Naive B cell (primary cell): ENCODE data around the gene PHAF1. TPM values are rescaled to one million over a fixed set of nuclear protein-coding genes. Genes with fewer than 3 reads are reported as not detected.
A peak's percentile ranks its signal among the peaks of the same experiment; 100 is the strongest.

Experiments used
- ATAC-seq, 2 donors: fragments of 150-1000 bp; cut with Tn5 transposase; 2 replicates each; pipeline ENCODE4 v1.10.0; 2021; ENCODE audit warnings: low read depth in 2 of 2, mild to moderate bottlenecking in 2 of 2, moderate library complexity in 2 of 2
- DNase-seq: peaks from one replicate; pipeline ENCODE4 v3.0.0; 2022
- H3K27ac Mint-ChIP-seq, 6 donors: one replicate each; pipeline ENCODE4 v1.8.0; 2020 to 2022; ENCODE audit warnings: mild to moderate bottlenecking in 6 of 6, mixed read lengths in 6 of 6, moderate library complexity in 5 of 6, inconsistent platforms in 2 of 6
- H3K27me3 Mint-ChIP-seq, 3 donors: one replicate each; pipeline ENCODE4 v1.8.0; 2021 to 2022; ENCODE audit warnings: mixed read lengths in 3 of 3, mild to moderate bottlenecking in 1 of 3
- H3K36me3 Mint-ChIP-seq, 2 donors: one replicate each; pipeline ENCODE4 v1.8.0; 2020 to 2022; ENCODE audit warnings: mixed read lengths in 2 of 2, inconsistent platforms in 1 of 2, mild to moderate bottlenecking in 1 of 2
- H3K4me1 Mint-ChIP-seq, 3 donors: one replicate each; pipeline ENCODE4 v1.8.0; 2020 to 2022; ENCODE audit warnings: mixed read lengths in 3 of 3, inconsistent platforms in 1 of 3, mild to moderate bottlenecking in 1 of 3, moderate library complexity in 1 of 3
- H3K4me3 Mint-ChIP-seq, 8 donors: one replicate each; pipeline ENCODE4 v1.8.0; 2020 to 2022; ENCODE audit warnings: mild to moderate bottlenecking in 8 of 8, mixed read lengths in 8 of 8, moderate library complexity in 8 of 8, inconsistent platforms in 2 of 8
- H3K9me3 Mint-ChIP-seq, 7 donors: one replicate each; pipeline ENCODE4 v1.8.0; 2020 to 2022; ENCODE audit warnings: mixed read lengths in 7 of 7, mild to moderate bottlenecking in 5 of 7, inconsistent platforms in 2 of 7, moderate library complexity in 1 of 7
- polyA plus RNA-seq, 6 donors: library from polyadenylated mRNA; unstranded; fragments of 300-500 nt; fragmentation: Illumina TruSeq; gene quantifications; one replicate each; pipeline ENCODE4 v1.2.3, GENCODE V29; 2021; ENCODE audit warnings: low read depth in 6 of 6

Gene PHAF1
- polyA plus RNA-seq, 6 donors from 2014 or later: 8.8 to 13.2 (median 10.0) TPM; not detected in 1

DNA sequence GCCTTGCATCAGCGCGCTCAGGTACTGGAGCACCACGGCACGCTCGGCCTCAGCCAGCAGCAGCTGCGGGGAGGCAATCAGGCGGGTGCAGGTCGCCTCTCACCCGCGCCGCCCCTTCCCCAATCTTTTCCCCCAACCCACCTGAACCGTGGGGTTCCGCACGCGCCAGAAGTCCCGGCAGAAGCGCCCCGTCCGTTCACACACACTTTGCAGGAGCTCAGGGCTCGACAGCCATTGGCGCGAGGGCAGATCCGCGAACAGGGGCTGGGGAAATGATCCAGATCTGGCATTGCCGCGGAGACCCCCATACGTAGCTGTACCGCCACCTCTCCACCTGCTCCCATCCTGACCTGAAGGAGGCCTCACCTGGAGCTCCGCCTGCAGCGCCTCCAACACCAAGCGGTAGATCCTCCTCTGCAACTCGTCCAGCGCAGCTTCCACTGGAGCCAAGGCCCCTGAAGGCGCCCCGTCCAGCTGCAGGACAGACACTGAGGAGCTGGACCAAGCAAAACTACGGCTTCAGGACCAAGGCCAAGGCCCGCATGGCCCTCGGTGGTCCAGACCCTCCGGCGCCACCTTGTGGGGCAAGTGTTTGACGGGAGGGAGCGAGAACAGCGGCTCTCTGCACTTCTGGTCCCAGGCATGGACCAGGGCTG is 75.4 kb downstream of the PHAF1 start:
- H3K4me3 Mint-ChIP-seq: peak overlapping the region in 6 of 8 donors; percentile 89 to 98 (median 90)
- no peaks in the 10 kb centered on the region for H3K9me3 Mint-ChIP-seq
- H3K27me3 Mint-ChIP-seq: peaks cover 0 to 7% (median 5%) of the 10 kb centered on the region in 3 donors
- peak overlapping the region in 4 of 6 donors; percentile 57 to 96 (median 89) for H3K27ac Mint-ChIP-seq
- peak; percentile 21 to 26 for ATAC-seq
- H3K4me1 Mint-ChIP-seq: peaks cover 7 to 10% (median 9%) of the 10 kb centered on the region in 3 donors
- DNase-seq: peak; percentile 80
- no peaks in the 10 kb centered on the region for H3K36me3 Mint-ChIP-seq

GRCh38 chr16:67185651-67186134 is 76.0 kb downstream of the PHAF1 start:
- Mint-ChIP-seq H3K9me3 (no peaks in the 10 kb centered on the region), H3K36me3 (no peaks in the 10 kb centered on the region), H3K27ac (peak overlapping the region in 3 of 6 donors; percentile 83 to 96 (median 95)), H3K4me1 (peaks cover 7 to 10% (median 9%) of the 10 kb centered on the region in 3 donors), H3K4me3 (peak overlapping the region in 5 of 8 donors; percentile 89 to 98 (median 91)), H3K27me3 (peaks cover 0 to 7% (median 5%) of the 10 kb centered on the region in 3 donors)
- ATAC-seq: no peak
- no peak for DNase-seq

DNA sequence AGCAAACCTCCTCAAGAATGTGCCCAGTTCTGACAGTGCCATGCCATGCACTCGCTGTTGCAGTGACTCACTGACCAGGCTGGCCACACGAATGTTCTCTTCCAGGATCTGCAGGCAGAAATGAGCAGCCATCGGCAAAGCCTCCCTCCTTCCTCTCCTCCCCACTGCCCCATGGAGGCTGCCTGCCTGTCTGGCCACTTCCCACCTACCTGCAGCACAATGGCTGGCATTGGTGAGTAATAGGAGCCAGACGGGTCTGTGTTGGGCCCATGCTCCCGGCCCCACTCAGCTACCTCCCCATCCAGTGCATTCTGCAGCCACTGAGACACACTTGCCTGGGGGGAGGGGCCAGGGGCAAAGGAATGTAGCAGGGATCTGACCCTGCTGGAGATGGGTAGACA is 76.8 kb downstream of the PHAF1 start:
- Mint-ChIP-seq H3K4me1 (peaks cover 11 to 15% (median 14%) of the 10 kb centered on the region in 3 donors), H3K9me3 (no peaks in the 10 kb centered on the region), H3K36me3 (no peaks in the 10 kb centered on the region), H3K27me3 (peaks cover 0 to 7% (median 5%) of the 10 kb centered on the region in 3 donors), H3K4me3 (peak overlapping the region in 1 of 8 donors; percentile 40), H3K27ac (no peak overlapping the region)
- DNase-seq: no peak
- ATAC-seq: no peak

DNA sequence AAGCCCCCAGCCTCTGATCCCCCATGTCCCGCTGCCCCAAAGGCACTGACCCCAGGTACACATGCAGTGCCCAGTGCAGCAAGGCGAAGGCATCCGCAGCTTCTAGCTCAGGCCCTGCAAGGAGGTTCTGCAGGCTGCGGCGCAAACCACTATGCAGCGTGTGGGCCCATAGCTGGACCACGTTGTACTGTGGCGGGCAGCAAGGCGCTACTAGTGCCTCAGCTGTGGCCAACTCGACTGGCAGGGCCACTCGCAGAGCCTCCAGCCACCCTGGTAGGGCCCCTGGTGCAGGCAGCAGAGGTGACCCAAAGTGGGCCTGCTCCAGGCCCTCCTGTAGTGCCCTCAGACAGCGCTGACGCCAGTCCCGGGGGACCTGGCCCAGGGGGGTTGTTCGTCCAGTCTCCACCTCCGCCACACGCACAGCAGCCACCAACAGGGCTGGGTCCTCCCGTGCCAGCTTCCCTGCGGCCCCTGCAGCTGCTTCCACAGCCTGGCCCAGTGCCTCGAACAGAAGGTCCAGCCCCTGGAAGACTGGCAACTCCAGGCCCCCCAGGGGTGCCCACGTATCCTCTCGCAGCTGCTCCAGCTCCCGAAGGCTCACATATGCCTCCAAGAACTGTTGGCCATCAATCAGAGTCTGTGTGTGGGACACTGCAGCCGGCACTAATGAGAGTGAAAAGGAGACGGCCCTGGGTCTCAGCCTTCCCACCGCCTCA is 77.6 kb downstream of the PHAF1 start:
- DNase-seq: no peak
- ATAC-seq: no peak
- Mint-ChIP-seq H3K36me3 (no peaks in the 10 kb centered on the region), H3K27me3 (peaks cover 0 to 10% (median 7%) of the 10 kb centered on the region in 3 donors), H3K4me1 (peaks cover 16 to 19% (median 18%) of the 10 kb centered on the region in 3 donors), H3K27ac (no peak overlapping the region), H3K4me3 (peak overlapping the region in 1 of 8 donors; percentile 21), H3K9me3 (no peaks in the 10 kb centered on the region)

- ATAC-seq: no peak
- H3K27ac Mint-ChIP-seq: no peak overlapping the region
- H3K36me3 Mint-ChIP-seq: no peaks in the 10 kb centered on the region
- peaks cover 0 to 10% (median 7%) of the 10 kb centered on the region in 3 donors for H3K27me3 Mint-ChIP-seq
- peaks cover 16 to 29% (median 28%) of the 10 kb centered on the region in 3 donors for H3K4me1 Mint-ChIP-seq
- peak overlapping the region in 1 of 8 donors; percentile 29 for H3K4me3 Mint-ChIP-seq
- DNase-seq: no peak
- H3K9me3 Mint-ChIP-seq: no peaks in the 10 kb centered on the region
Measured at GRCh38 chr16:67188323-67188722, 78.6 kb downstream of the PHAF1 start.

- Mint-ChIP-seq H3K27me3 (peaks cover 0 to 10% (median 7%) of the 10 kb centered on the region in 3 donors), H3K4me3 (no peak overlapping the region), H3K9me3 (no peaks in the 10 kb centered on the region), H3K4me1 (peaks cover 19 to 34% (median 33%) of the 10 kb centered on the region in 3 donors), H3K27ac (no peak overlapping the region), H3K36me3 (no peaks in the 10 kb centered on the region)
- DNase-seq (no peak), ATAC-seq (no peak)
Measured at GRCh38 chr16:67188798-67189197, 79.1 kb downstream of the PHAF1 start.

GRCh38 chr16:67190041-67190440 is 80.3 kb downstream of the PHAF1 start, which contains the start of gene EXOC3L1:
TSS of gene EXOC3L1 (minus strand) at chr16:67190136. CDS start at chr16:67189676, 460 bp downstream.
- Mint-ChIP-seq H3K9me3 (no peaks in the 10 kb centered on the region), H3K4me1 (peaks cover 23 to 42% (median 35%) of the 10 kb centered on the region in 3 donors), H3K4me3 (peak within 1 kb of the TSS in 5 of 8 donors; percentile 15 to 94 (median 59)), H3K27ac (no peak within 1 kb of the TSS), H3K36me3 (no peaks in the 10 kb centered on the region), H3K27me3 (peaks cover 0 to 10% (median 7%) of the 10 kb centered on the region in 3 donors)
- DNase-seq: no peak
- no peak for ATAC-seq

GRCh38 chr16:67190448-67191399 is 81.0 kb downstream of the PHAF1 start:
- H3K27ac Mint-ChIP-seq: peak overlapping the region in 1 of 6 donors; percentile 84
- peaks cover 0 to under 1% of the 10 kb centered on the region in 2 donors for H3K36me3 Mint-ChIP-seq
- ATAC-seq (no peak), DNase-seq (no peak)
- H3K4me3 Mint-ChIP-seq: peak overlapping the region in 4 of 8 donors; percentile 15 to 94 (median 86)
- peaks cover 17 to 35% (median 32%) of the 10 kb centered on the region in 3 donors for H3K4me1 Mint-ChIP-seq
- H3K27me3 Mint-ChIP-seq: peaks cover 0 to 4% (median under 1%) of the 10 kb centered on the region in 3 donors
- H3K9me3 Mint-ChIP-seq: no peaks in the 10 kb centered on the region

GRCh38 chr16:67191411-67191994 is 81.8 kb downstream of the PHAF1 start:
- peaks cover 0 to 4% (median 0%) of the 10 kb centered on the region in 3 donors for H3K27me3 Mint-ChIP-seq
- H3K4me1 Mint-ChIP-seq: peaks cover 23 to 39% (median 39%) of the 10 kb centered on the region in 3 donors
- ATAC-seq: peak in 1 of 2 donors; percentile 1
- H3K9me3 Mint-ChIP-seq: no peaks in the 10 kb centered on the region
- H3K4me3 Mint-ChIP-seq: peak overlapping the region; percentile 80 to 95 (median 92)
- DNase-seq: no peak
- H3K36me3 Mint-ChIP-seq: peaks cover 2 to 8% of the 10 kb centered on the region in 2 donors
- H3K27ac Mint-ChIP-seq: peak overlapping the region; percentile 56 to 97 (median 86)

DNA sequence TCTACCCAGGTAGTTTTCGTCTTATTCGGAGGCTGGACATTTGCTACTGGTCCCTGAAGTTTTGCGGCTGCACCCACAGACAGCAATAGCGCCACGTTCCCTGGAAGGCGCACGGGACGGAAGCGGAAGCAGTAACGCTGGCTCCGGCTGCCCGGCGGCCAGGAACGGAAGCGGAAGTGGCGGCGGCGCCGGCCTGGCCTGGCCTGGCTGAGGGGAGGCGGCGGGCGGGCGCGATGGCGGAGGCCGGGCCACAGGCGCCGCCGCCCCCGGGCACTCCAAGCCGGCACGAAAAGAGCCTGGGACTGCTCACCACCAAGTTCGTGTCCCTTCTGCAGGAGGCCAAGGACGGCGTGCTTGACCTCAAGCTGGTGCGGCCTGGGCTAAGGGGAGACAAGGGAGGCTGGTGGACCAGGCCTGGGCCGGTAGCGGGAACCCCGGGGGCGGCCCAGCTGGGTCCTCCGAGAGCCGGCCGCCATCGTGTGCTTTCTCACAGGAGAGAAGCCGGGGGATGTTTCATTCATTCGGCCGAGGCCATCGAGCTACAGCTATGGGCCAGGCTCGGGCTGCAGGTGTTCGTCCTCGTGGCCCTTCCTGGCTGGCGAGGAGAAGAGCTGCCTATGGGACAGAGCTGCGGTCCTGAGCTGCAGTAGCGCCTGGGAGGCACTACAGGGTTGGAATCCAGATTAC is 82.4 kb downstream of the PHAF1 start, which contains the start of gene E2F4:
Gene E2F4 (plus strand): TSS at position 161 of the 687 bp plus-strand sequence. CDS start 73 bp downstream, at position 234.
- peak; percentile 100 for ATAC-seq
- peaks cover 0 to 4% (median 0%) of the 10 kb centered on the region in 3 donors for H3K27me3 Mint-ChIP-seq
- peak within 1 kb of the TSS; percentile 56 to 97 (median 88) for H3K27ac Mint-ChIP-seq
- H3K36me3 Mint-ChIP-seq: peaks cover 6 to 15% of the 10 kb centered on the region in 2 donors
- peak within 1 kb of the TSS; percentile 80 to 95 (median 92) for H3K4me3 Mint-ChIP-seq
- no peaks in the 10 kb centered on the region for H3K9me3 Mint-ChIP-seq
- H3K4me1 Mint-ChIP-seq: peaks cover 28 to 45% (median 45%) of the 10 kb centered on the region in 3 donors
- peak; percentile 88 for DNase-seq

GRCh38 chr16:67192781-67193361 is 83.1 kb downstream of the PHAF1 start:
- Mint-ChIP-seq H3K36me3 (peaks cover 6 to 15% of the 10 kb centered on the region in 2 donors), H3K27me3 (peaks cover 0 to 4% (median 0%) of the 10 kb centered on the region in 3 donors), H3K4me3 (peak overlapping the region; percentile 80 to 95 (median 92)), H3K4me1 (peaks cover 28 to 48% (median 47%) of the 10 kb centered on the region in 3 donors), H3K9me3 (no peaks in the 10 kb centered on the region), H3K27ac (peak overlapping the region in 4 of 6 donors; percentile 51 to 88 (median 83))
- DNase-seq: no peak
- ATAC-seq: no peak
